Upper lobe of left lung (tissue), 4 donors: ENCODE results near the gene MSL3B.

ENCODE experiments used
- CTCF ChIP-seq, 6 experiments: fragments of 450-650 bp in 4 of 6; fragments of 200-600 bp in 2 of 6; sonication (generic) in 2 of 6; IDR thresholded peaks; one replicate each; pipeline ENCODE4 v1.5.1; 2016 to 2019; ENCODE audit warnings: antibody characterized with exemption in 6 of 6
- EP300 ChIP-seq, 4 donors: sonication (generic); formaldehyde crosslinking; IDR thresholded peaks; one replicate each; pipeline ENCODE4 v1.5.1; 2017; ENCODE audit warnings: antibody characterized with exemption in 4 of 4, control low read depth in 2 of 4

GRCh38 chr2:233815861-233816260 lies 52.3 kb downstream of the MSL3B start:
- TF ChIP-seq EP300 (IDR thresholded peaks at IDR 0.05) (no peak), CTCF (IDR thresholded peaks at IDR 0.05) (no peak)
